Activated CD8-positive, alpha-beta memory T cell treated with anti-CD3 and anti-CD28 coated beads for 48 hours (primary cell): Measurements from ENCODE around the gene TMEM79.
"Not testable (repeated sequence)": the region's sequence is repeated elsewhere in the genome, so short reads cannot be mapped to it uniquely, and the experiment has no call there.

Experiments
- DNase-seq, 3 experiments: peaks; one replicate each; pipeline ENCODE4 v3.0.0-alpha.2; 2020; ENCODE audit warnings: low read depth in 2 of 3, low spot score in 2 of 3

TMEM79 gene

DNA sequence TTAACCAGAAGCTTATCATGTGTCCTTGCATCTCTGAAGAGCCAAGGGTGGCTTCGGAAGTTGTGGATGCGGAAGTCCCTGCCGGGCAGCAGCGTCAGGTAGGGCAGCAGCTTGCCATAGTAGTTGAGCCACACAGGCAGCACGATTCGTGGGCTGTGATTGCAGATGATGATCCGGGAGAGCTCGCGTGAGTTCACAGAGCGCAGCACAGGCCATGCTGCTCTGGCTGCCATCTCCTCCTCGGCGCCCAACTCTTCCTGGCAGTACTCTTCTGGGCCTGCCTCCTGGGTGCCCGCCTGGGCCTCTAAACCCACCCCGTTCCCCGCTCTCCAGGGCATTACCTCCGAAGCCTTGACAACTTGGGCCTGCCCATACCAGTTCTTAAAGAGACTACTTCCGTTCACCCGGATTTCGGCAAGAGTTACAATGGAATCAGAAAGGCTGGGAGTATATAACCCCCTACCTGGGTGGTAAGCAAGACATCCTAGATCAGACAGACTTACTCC lies 14.8 kb downstream of the TMEM79 start, which contains the start of gene VHLL:
VHLL (minus strand) TSS at position 456 of the 506 bp plus-strand sequence; CDS start at position 338, 118 bp downstream.
- no peak for DNase-seq

DNA sequence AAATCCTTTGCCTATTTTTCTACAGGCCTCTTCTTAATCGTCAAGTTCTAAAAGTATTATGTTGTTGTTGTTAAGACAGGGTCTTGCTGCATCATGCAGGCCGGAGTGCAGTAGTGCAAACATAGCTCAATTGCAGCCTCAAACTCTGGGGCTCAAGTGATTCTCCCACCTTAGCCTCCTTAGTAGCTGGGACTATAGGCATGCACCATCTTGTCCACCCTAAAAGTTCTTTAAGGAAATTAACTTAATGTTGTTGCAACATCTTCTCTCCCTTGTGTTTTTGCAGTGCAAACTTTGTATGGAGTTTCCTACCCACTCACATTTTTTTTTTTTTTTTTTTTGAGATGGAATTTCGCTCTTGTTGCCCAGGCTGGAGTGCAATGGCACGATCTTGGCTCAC lies 19.1 kb downstream of the TMEM79 start:
- no peak for DNase-seq

DNA sequence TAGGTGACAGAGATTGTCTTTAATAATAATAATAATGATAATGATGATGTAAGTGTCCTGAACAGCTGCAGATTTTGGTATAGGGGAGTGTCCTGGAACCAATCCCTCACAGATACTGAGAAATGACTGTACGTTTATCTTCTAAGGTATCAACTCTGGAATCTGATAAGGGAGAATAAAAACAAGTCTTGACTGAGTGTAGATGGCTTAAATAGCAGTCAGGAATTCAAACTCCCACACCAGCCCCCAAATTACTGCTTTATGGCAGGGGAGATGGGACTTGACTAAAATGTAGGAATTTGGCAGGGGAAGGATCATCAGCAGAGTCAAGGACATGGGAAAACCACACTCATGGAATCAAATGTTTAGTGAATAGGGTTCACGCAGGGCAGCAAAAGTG lies 21.1 kb downstream of the TMEM79 start:
- no peak for DNase-seq

DNA sequence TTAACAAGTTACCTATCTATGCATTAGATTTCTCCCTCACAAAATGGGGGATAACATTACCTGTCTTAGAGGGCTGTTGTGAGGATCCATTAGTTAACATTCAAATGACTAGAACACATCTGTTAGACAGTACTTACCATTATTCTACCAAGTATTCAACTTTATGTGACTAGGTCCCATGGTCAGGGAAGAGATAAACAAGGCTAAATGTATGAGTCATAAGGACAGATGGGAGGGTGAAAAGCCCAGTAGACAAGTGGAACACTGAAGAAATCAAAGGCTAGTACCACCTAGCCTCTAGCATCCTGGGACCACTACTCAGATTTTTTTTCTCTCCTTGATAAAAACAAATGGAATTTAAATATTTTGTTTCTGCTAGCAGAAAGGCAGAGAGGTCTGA lies 24.0 kb downstream of the TMEM79 start:
- DNase-seq = no peak

DNA sequence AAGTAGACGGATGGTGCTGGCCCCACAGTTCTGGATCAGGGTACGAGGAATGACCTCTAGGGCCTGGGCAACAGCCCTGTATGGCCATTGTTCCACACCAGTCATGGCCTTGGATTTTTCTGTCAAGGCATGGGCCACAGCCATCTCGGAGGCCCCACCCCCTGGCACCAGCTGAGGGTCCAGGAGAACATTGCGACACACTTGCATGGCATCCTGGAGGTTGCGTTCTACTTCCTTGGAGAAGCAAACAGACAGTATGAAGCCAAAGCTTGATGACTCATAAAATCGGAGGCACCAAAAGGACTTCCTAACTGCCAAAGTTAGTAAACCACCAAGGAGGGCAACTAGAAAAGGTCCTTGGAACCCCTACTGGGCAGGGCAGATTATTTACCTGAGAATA lies 26.8 kb downstream of the TMEM79 start:
- no peak for DNase-seq

DNA sequence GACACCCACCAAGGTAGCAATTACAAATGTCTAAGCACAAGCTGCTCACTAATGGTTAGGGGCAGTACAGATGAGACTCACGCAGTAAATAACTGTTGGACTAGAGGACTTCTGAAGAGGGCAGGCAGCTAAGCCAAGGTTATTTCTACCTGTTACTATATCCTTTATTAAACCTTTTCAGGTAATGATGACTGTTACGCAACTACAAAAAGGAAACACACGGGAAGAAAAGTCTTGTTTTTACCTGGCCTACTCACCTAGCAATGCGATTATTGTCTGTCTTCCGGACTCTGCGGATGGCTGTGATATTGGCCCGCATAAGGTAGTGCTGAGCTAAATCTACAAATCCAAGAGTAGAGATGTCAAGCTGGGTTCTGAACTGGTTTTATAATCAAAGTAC lies 32.8 kb downstream of the TMEM79 start:
- DNase-seq = no peak

DNA sequence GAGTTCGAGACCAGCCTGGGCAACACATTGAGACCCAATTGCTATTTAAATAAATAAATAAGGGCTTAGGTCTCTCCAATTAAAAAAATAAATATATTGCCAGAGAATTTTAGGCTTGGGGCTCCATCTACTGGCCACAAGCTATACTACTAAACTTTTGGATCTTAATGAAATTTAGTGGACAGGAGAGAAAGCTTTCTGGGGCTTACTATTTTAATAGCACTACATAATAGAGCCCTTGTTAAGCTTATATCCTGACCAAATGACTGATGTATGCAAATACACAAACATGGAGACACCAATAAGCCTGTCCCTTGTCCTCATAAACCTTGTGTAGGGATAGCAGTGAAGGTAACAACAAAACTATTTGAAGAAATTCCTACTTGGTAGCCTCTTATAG lies 35.5 kb downstream of the TMEM79 start:
- DNase-seq = no peak

DNA sequence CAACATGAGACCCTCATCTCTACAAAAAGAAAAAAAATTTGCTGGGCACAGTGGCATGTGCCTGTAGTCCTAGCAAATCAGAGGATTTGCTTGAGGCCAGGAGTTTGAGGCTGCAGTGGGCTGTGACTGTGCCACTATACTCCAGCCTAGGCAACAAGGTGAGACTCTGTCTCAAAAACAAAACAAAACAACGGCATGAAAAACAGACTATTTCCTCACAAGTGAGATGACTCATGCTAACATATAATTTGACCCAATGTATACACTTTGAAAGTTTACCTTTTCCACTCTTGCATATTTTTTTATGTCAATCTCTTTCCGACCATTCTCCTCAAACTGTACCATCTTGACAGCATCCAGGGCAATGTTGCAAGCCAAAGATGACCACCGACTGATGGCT lies 36.4 kb downstream of the TMEM79 start:
- DNase-seq = no peak

DNA sequence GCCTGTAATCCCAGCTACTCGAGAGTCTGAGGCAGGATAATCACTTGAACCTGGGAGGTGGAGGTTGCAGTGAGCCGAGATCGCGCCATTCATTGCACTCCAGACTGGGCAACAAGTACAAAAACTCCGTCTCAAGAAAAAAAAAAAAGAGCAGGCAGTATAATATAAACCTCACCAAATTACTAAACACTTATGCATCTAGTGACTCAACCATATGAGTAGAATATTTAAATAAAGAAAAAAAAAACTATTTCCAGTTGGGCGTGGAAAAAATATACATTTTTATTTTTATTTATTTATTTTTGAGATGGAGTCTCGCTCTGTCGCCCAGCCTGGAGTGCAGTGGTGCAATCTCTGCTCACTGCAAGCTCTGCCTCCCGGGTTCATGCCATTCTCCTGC lies 39.1 kb downstream of the TMEM79 start:
- DNase-seq = not testable (repeated sequence)

DNA sequence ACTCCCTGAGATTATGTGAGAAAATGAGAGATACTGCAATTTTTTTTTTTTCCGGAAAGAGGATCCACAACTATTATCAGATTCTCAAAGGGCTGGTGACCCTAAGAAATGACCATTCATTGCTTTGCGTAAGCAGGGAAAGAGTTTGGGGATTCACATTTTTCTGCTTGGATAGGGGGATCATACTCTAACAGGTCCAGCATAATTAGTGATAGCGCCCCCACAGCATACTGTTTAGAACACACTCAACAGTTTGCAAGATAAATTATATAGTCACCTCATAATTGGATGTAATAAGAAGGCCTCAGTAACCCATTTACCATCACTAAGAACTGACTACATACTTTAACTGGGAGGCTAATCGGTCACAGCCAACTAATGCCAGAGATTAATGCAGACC lies 52.1 kb downstream of the TMEM79 start:
- no peak for DNase-seq

DNA sequence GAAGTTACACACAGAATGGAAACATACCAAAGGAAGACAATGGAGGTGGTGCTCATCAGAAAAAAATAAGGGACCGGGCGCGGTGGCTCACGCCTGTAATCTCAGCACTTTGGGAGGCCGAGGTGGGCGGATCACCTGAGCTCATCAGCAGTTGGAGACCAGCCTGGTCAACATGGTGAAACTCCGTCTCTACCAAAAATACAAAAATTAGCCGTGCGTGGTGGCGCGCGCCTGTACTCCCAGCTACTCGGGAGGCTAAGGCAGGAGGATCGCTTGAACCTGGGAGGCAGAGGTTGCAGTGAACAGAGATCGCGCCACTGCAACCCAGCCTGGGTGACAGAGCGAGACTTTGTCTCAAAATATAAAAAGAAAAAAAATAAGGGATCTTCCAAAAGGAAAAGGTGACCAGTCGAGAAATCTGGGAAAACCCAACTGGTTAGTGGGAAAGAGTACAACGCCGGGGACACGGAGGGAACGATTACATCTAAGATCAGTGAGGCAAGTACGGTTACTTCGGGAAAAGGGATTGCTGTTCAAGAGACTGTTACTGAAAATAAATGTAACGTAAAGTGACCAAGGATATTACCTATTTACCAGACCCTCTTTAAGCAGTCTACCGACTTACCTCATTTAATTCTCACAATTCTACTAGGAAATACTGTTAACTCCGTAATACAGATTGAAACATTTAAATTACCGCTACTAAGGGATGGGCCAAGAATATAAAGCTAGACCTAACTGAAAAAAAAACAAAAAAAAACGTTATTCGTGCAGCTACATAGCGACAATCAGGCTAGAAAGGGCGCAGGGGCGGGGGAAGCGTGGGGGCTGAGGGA lies 53.1 kb downstream of the TMEM79 start:
- DNase-seq = no peak

DNA sequence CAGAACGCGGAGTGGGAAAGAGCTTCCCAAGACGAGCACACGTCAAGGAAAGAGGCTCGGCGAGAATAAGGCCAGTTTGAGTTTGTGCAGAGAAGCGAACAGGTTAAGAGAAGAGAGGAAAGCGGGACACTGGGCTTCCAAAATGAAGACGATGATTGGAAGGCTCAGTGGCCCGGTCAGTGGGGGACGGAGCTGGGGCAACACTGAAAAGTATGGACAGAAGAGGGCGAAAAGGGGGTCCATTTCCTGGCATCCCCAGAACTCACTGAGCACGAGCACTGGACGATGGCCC lies 53.7 kb downstream of the TMEM79 start:
- DNase-seq = no peak

DNA sequence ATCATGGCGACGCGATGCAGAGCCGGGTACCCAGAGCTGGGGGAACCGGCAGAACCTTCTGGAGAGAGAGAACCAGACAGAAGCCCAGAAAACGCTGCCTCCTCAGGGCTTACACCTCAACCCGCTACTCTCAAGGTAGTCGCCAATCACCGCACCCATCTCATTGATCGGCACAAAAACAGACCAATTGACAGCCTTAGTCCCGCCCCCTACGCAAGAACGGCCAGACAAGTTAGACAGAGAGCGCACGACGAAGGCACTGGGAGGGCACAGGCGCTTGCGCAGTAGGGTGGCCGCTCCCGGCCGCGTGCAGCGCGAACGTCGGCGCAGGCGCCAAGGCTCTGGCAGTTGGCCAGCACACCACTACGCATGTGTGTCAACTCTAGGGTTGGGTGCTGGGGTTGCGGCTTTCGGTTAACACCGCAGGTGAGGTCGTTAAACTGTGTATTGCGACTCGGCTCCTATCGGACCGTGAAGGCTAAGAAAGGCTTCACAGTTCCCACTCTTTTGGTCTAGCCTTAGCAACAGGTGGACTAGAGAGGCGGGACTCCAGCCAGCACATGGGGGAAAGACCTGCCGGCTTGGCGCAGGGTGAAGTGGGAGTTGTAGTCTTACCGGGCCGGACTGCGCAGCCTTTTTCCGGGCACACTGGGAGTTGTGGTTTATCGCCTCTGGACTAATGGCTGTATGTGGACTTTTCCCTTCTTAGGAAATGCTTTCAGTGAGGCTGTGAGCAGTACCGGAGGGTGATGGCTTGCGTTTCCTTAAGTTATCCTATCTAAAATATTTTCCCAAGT lies 54.3 kb downstream of the TMEM79 start, which contains the start of the genes CCT3 and TSACC:
CCT3 (minus strand) TSS at position 113 of the 797 bp plus-strand sequence; CDS start at position 5, 108 bp downstream.
TSACC (plus strand) TSS at position 347 of the 797 bp plus-strand sequence. CDS start 1,232 bp downstream, outside the sequence.
- peak; percentile 97 to 99 (median 99) for DNase-seq
